Upper lobe of right lung (tissue), 1 donor: Measurements from ENCODE around the gene TESMIN. TPM values are rescaled to one million over a fixed set of nuclear protein-coding genes. Genes with fewer than 3 reads are reported as not detected.

Experiments
- ATAC-seq: fragments of 200-7000 bp; cut with Tn5 transposase; one replicate; pipeline ENCODE4 v1.9.1; 2020; ENCODE audit warnings: mild to moderate bottlenecking, moderate library complexity
- DNase-seq: peaks from one replicate; pipeline ENCODE4 v3.0.0-alpha.2; 2020
- H3K27ac ChIP-seq: fragments of 200-600 bp; one replicate; pipeline ENCODE4 v1.8.0; 2022
- H3K27me3 ChIP-seq: fragments of 200-600 bp; one replicate; pipeline ENCODE4 v1.8.0; 2022; ENCODE audit warnings: mild to moderate bottlenecking
- H3K36me3 ChIP-seq: fragments of 200-600 bp; one replicate; pipeline ENCODE4 v1.8.0; 2022
- H3K4me1 ChIP-seq: fragments of 200-600 bp; one replicate; pipeline ENCODE4 v1.8.0; 2022
- H3K4me3 ChIP-seq: fragments of 200-600 bp; one replicate; pipeline ENCODE4 v1.8.0; 2022; ENCODE audit warnings: mild to moderate bottlenecking
- H3K9me3 ChIP-seq: fragments of 200-600 bp; one replicate; pipeline ENCODE4 v1.8.0; 2022
- intact Hi-C: fragments of 100-400 bp; cut with DNase I; formaldehyde crosslinking; loops from one replicate; pipeline ENCODE4 v1.11.0; 2022
- total RNA-seq: library from RNA; stranded (reverse); fragmentation: NEBNext Ultra II Directional; extraction: Animal tissue kit (Norgen Biotek cat#: 25700); gene quantifications from one replicate; pipeline ENCODE4 v1.2.1, GENCODE V29; 2021
- TF ChIP-seq, protein P1 (sequence below): fragments of 200-600 bp; IDR thresholded peaks from one replicate; pipeline ENCODE4 v1.8.0; 2022; ENCODE audit warnings: antibody characterized with exemption
- donor health status: DM: no; HTN: yes; CAD: no; lungs with severe emphysema.

Gene TESMIN
- total RNA-seq, 1 donor from 2014 or later: 0.81 TPM

DNA sequence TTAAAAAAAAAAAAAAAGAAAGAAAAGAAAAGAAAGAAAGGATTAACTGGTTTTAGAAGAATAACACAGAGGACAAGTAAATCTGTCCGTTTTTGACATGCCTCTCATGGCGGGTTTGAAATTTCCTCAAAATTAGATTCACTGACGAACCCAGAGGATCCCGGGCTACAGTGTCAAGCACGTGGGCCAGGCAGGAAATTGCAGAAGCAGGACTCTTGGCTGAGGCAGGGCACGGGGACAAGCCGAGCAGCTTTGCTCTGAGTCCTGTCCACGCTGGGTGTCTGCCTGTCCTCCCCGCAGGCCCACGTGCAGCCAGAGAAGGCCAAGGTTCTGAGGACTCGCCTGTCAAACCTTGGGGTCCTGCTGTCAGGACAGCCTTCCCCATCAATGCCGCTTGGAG, 42.3 kb downstream of the TESMIN start:
- H3K27me3 ChIP-seq: no peaks in the 10 kb centered on the region
- no peak overlapping the region for H3K27ac ChIP-seq
- TF ChIP-seq, protein P1, sequence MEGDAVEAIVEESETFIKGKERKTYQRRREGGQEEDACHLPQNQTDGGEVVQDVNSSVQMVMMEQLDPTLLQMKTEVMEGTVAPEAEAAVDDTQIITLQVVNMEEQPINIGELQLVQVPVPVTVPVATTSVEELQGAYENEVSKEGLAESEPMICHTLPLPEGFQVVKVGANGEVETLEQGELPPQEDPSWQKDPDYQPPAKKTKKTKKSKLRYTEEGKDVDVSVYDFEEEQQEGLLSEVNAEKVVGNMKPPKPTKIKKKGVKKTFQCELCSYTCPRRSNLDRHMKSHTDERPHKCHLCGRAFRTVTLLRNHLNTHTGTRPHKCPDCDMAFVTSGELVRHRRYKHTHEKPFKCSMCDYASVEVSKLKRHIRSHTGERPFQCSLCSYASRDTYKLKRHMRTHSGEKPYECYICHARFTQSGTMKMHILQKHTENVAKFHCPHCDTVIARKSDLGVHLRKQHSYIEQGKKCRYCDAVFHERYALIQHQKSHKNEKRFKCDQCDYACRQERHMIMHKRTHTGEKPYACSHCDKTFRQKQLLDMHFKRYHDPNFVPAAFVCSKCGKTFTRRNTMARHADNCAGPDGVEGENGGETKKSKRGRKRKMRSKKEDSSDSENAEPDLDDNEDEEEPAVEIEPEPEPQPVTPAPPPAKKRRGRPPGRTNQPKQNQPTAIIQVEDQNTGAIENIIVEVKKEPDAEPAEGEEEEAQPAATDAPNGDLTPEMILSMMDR: no peak
- H3K4me3 ChIP-seq: no peak overlapping the region
- no peaks in the 10 kb centered on the region for H3K9me3 ChIP-seq
- DNase-seq: no peak
- intact Hi-C loops: no loop called here
- peak; percentile 68 for ATAC-seq
- no peaks in the 10 kb centered on the region for H3K4me1 ChIP-seq
- H3K36me3 ChIP-seq: no peaks in the 10 kb centered on the region

DNA sequence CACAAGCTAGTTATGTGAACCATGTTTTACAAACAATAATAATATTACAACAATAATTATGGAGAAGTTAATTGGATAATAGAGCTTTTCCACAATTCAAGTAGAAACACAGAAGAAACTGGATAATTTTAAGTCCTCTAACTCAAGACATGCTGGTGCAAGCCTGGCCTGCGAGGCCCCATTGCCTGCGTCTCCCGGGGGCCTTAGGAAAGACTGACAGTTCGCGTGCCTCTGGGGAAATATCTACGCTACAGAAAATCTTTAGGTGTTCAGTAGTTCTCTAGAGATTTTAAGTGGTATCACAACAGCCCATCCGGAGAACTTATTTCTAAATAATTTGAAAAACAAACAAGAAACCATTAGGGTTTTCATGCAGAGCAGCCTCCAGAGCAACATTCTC, 43.8 kb downstream of the TESMIN start:
- Histone ChIP-seq H3K36me3 (no peaks in the 10 kb centered on the region), H3K9me3 (no peaks in the 10 kb centered on the region), H3K4me3 (no peak overlapping the region), H3K27me3 (no peaks in the 10 kb centered on the region), H3K27ac (no peak overlapping the region), H3K4me1 (no peaks in the 10 kb centered on the region)
- intact Hi-C loops: no loop called here
- DNase-seq (no peak), ATAC-seq (no peak)
- TF ChIP-seq, protein P1: no peak

DNA sequence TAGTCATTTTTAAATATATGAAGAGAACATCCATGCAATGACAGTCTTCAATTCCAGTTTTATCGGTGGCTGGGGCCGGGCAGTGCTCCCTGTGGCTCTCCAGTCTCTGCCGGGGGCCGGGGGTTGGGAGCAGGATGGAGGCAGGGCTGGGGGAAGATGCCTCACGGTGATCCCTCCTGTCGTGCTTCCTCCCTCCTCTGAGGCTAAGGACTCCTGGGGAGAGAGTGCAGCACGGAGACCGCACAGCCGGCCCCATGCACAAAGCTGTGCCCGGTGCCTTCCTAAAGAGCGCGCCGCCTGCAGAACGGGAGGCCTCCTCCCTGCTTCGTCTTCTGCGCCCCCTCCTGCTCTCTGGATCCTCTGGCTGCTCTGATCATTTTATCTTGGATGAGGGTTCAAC, 46.4 kb downstream of the TESMIN start:
- no peaks in the 10 kb centered on the region for H3K4me1 ChIP-seq
- DNase-seq: no peak
- intact Hi-C loops: no loop called here
- no peak overlapping the region for H3K4me3 ChIP-seq
- no peaks in the 10 kb centered on the region for H3K36me3 ChIP-seq
- ATAC-seq: no peak
- H3K9me3 ChIP-seq: no peaks in the 10 kb centered on the region
- no peak overlapping the region for H3K27ac ChIP-seq
- H3K27me3 ChIP-seq: peaks cover 4% of the 10 kb centered on the region
- TF ChIP-seq, protein P1: no peak

DNA sequence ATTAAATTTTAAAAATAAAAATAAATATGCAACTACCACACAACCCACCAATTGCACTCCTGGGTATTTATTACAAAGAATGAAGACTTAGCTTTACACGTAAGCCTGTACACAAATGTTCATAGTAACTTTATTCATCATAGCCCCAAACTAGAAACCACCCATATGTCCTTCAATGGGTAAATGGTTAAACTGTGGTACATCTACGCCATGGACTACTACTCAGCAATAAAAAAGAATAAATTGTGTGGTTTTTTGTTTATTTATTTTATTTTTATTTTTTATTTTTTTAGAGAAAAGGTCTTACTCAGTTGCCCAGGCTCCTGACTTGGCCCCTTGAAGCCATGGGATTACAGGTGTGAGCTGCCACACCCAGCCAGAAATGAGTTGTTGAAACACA, 52.3 kb downstream of the TESMIN start:
- no peak overlapping the region for H3K4me3 ChIP-seq
- no peak overlapping the region for H3K27ac ChIP-seq
- no peaks in the 10 kb centered on the region for H3K4me1 ChIP-seq
- H3K27me3 ChIP-seq: peaks cover 4% of the 10 kb centered on the region
- TF ChIP-seq, protein P1: no peak
- intact Hi-C loops: no loop called here
- ATAC-seq (no peak), DNase-seq (no peak)
- no peaks in the 10 kb centered on the region for H3K9me3 ChIP-seq
- H3K36me3 ChIP-seq: no peaks in the 10 kb centered on the region

DNA sequence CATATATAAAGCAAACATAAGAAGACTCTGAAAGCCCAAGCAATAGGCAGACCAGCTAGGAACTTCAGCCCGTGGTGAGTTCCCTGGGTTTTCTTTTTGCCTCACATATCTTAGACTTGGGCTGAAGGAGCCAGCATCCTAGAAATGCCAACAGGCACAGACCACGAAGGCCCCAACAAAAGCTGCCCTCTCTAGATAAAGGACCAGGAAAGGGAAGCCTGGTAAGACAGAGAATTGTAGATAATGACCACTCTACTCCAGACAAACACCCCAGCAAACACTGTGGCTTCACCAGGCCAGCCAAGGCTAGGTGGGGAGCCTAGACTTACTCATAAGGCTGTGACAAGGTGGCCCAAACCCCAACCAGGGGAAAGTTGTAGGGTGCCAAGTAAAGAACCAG, 55.8 kb downstream of the TESMIN start:
- intact Hi-C loops: no loop called here

More for the DNA sequence above, 55.8 kb downstream of the TESMIN start:
- no peak overlapping the region for H3K4me3 ChIP-seq
- DNase-seq (no peak), ATAC-seq (no peak)
- H3K27ac ChIP-seq: no peak overlapping the region
- H3K27me3 ChIP-seq: no peaks in the 10 kb centered on the region
- no peaks in the 10 kb centered on the region for H3K36me3 ChIP-seq
- no peaks in the 10 kb centered on the region for H3K4me1 ChIP-seq
- no peaks in the 10 kb centered on the region for H3K9me3 ChIP-seq
- TF ChIP-seq, protein P1: no peak
